Suppressor macrophage treated with lipopolysaccharide for 1 hour (primary cell): ENCODE data around the gene ZCCHC3.
A peak's percentile ranks its signal among the peaks of the same experiment; 100 is the strongest.
"Not testable (repeated sequence)": the region's sequence is repeated elsewhere in the genome, so short reads cannot be mapped to it uniquely, and the experiment has no call there.

Source experiments
- DNase-seq, 3 donors: peaks; one replicate each; pipeline ENCODE4 v3.0.0-alpha.2; 2020 to 2022

The ZCCHC3 gene, protein sequence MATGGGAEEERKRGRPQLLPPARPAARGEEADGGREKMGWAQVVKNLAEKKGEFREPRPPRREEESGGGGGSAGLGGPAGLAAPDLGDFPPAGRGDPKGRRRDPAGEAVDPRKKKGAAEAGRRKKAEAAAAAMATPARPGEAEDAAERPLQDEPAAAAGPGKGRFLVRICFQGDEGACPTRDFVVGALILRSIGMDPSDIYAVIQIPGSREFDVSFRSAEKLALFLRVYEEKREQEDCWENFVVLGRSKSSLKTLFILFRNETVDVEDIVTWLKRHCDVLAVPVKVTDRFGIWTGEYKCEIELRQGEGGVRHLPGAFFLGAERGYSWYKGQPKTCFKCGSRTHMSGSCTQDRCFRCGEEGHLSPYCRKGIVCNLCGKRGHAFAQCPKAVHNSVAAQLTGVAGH

GRCh38 chr20:297098-297924, at the start of gene ZCCHC3:
Gene ZCCHC3 (plus strand): TSS chr20:297570. CDS start chr20:297587, 17 bp downstream.
- DNase-seq: peak; percentile 88 to 94 (median 91)

DNA sequence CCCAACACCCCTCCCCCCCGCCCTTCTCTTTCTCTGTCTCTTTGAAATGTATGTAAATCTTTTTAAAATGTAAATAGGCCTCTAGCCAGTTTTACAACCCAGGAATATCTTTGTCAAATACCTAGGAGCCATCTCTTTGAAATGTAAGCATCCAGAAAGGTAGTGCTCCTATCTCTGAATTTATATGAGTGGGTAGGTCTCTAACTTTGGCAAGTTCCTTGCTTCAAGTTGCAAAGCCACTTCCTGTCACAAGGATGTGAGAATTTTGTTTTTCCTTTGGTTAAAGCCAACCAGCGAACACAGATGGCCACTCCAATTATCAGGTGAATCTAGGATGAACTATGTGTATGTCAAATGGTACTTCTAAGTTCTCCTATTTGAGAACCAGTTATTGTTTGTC, 46.0 kb upstream of the ZCCHC3 start:
- no peak for DNase-seq

DNA sequence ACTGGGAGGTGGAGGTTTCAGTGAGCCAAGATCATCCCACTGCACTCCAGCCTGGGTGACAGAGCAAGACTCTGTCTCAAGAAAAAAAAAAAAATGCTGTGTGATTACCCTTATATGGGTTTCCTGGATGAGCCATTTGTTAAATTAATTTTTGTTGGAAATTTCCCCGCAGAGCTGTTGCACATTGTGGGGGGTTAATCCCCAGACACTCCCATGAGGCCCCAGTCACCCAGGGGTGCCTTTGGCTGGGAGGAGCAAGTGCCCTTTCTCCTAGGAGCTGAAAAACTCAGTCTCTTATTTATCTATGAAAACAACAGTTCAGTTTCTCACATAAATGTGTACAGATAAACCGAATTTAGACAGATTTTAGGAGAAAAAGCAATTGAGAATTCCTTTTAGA, 44.6 kb upstream of the ZCCHC3 start:
- DNase-seq: no peak

- not testable (repeated sequence) for DNase-seq
These were observed 43.9 kb upstream of the ZCCHC3 start for GRCh38 chr20:253447-253846.

DNA sequence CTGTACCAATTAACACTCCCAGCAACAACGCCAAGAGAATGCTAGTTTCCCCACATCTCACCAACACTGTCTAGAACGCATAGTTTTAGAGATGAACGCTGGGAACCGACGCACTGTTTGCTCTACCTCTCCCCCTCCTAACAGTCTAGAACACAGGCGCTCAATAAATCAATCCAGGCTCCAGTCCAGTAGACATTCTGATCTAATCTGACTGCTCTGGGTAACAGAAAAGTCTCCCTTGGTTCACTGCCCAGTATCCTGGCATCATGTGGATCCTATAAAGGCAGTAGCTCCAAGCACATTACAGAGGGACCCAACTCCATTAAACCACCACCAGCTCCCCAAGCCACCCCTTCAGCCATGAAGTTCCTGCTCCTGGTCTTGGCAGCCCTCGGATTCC, 40.0 kb upstream of the ZCCHC3 start, which contains the start of gene DEFB132:
Gene DEFB132 (plus strand): TSS at position 306 of the 400 bp plus-strand sequence. CDS start 55 bp downstream, at position 361.
- DNase-seq: no peak

DNA sequence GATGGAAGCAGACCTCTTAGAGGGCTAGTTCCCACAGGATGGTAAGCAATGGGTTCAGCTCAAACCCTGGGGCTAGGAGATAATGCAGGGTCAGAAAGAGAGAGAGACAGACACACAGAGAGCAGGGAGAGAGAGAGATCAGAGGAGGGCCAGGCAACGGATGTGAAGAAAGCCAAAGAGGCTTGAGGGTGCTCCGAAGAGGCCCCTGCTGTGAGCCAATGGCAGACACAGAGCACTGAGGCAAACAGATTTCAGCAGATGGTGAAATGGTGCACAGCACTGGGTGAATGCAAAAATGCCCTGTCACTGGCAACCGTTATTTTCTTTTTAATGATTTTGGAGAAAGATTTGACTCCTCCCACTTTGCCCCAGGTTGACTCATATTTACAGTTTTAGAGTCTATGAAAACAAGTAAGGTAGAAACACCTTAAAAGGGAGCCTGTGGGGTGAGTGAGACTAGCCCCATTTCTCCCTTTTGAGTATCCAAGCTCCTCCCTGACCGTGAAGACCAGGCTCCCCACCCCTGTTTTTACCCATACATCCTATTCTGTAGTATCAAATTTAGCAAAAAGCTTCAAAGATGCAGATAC, 39.0 kb upstream of the ZCCHC3 start:
- no peak for DNase-seq

DNA sequence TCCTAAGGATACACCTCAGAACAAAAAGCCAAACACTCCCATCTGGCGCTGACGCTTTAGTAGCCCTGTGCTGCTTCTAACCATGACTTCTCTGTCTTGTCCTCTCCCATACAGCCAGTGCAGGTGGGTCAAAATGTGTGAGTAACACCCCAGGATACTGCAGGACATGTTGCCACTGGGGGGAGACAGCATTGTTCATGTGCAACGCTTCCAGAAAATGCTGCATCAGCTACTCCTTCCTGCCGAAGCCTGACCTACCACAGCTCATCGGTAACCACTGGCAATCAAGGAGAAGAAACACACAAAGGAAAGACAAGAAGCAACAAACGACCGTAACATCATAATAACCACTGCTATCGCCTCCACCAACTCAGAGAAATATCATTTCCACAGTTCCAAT, 38.4 kb upstream of the ZCCHC3 start:
- no peak for DNase-seq

DNA sequence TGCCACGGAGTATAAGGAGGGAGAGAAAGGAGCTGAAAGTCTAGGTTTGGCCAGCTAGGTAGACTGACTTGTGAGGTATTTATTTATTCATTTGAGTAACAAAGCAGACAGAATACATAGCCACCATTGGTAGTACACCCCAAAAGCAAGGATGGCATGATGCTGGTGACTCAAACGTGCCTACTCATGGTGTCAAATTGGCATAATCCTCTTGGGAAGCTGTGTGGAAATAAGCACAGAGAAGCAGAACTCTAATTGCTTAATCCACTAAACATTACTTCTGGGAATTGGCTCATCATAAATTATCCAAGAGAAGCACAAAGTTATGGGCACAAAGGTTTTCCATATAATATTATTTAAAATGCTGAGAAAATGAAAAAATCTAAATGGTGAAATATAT, 37.4 kb upstream of the ZCCHC3 start:
- peak; percentile 48 to 68 (median 56) for DNase-seq

- no peak for DNase-seq
These were observed 33.7 kb upstream of the ZCCHC3 start for GRCh38 chr20:263701-264100.

DNA sequence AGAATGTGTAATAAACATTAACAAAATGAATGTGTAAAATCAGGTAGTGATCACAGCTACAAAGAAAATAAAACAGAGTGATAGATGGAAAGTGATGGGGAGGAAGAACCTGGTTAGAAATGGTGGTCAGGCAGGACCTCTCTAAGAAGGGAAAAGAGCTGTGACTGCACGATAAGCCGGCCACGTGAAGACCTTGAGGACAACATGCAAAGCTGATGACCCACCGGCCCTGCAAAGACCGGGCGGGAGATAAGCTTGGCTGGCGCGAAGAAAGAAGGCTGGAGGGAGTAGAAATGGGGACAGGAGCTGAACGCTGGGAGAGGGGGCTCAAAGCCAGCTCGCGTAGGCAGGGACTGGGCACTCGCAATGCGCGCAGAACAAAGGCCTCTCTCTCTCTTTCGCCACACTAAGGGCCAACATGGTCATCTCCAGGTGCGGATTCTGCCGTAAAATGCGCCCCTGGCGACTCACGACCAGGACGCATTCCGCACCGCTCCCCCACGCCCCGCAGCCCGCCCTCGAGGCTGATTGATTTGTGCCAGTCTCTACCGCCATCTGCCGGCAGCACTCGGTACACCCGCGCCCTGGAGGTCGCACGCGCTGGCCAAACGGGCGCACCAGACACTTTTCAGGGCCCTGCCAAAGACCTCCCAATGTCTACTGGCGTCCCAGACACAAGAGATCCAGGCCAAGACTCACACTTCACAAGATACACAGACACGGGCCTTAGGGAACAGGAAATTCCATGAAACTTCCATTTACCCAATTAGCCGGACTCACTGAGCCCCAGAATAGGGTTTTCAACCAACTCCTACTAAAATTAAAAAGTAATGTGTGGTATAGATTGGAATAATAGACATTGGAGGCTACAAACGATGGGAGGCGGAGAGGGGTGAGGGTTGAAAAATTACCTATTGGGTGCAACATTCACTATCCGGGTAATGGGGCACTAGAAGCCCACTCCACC, 30.5 kb upstream of the ZCCHC3 start:
- peak; percentile 80 to 90 (median 87) for DNase-seq

- DNase-seq: no peak
These were observed 26.9 kb upstream of the ZCCHC3 start for GRCh38 chr20:270517-270916.

DNA sequence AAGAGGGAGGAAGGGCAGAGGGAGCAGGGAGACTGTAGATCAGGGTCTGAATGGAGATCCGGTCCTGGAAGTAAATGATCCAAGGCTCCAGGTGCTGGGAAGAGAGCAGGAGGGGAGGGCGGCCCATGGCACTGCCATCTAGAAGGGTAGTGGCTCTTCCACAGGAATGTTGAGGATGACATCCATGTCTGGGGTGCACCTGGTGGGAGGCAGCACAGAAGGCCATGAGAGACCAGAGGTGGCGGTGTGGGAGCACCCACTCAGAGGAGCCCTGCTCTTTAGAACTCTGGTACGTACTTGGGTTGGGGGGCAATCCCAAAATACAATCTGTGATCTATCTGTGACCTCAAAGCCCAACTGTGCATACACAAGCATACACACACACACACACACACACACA, 26.3 kb upstream of the ZCCHC3 start:
- DNase-seq: no peak

DNA sequence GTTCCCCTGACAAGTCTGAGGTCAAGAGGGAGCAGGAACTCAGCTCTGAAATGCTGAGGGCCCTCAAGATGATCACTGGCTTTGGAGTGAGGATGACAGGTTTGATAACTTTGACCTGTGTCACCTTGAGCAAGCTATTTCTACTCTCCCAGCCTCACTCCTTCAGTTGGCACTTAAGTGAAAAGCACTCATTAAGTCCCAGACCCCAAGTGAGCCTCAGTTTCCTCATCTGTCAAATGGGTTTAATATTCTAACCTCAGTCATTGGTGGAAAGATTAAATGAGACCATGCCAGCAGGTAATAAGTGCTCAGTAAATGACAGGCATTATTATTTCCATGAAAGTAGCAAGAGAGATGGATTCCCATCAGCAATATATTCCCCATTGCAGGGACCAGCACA, 25.8 kb upstream of the ZCCHC3 start:
- DNase-seq: no peak

DNA sequence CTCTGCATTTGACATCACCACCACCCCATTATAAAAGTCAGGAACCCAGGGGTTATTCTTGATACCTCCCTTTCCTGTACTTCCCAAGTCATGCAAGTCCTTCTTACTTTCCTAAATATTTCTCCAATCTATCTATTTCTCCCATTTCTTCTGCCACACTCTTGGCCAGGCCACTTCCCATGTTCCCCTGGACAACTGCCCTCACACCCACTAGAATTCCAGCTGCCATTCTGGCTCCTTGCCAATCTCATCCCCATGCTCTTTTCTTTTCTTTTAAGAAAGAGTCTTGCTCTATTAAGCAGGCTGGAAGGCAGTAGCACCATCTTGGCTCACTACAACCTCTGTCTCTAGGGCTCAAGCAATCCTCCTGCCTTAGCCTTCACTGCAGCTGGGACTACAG, 24.7 kb upstream of the ZCCHC3 start:
- DNase-seq: no peak

- no peak for DNase-seq
These were observed 23.5 kb upstream of the ZCCHC3 start for GRCh38 chr20:273884-274283.

- no peak for DNase-seq
These were observed 21.6 kb upstream of the ZCCHC3 start for GRCh38 chr20:275791-276190.

DNA sequence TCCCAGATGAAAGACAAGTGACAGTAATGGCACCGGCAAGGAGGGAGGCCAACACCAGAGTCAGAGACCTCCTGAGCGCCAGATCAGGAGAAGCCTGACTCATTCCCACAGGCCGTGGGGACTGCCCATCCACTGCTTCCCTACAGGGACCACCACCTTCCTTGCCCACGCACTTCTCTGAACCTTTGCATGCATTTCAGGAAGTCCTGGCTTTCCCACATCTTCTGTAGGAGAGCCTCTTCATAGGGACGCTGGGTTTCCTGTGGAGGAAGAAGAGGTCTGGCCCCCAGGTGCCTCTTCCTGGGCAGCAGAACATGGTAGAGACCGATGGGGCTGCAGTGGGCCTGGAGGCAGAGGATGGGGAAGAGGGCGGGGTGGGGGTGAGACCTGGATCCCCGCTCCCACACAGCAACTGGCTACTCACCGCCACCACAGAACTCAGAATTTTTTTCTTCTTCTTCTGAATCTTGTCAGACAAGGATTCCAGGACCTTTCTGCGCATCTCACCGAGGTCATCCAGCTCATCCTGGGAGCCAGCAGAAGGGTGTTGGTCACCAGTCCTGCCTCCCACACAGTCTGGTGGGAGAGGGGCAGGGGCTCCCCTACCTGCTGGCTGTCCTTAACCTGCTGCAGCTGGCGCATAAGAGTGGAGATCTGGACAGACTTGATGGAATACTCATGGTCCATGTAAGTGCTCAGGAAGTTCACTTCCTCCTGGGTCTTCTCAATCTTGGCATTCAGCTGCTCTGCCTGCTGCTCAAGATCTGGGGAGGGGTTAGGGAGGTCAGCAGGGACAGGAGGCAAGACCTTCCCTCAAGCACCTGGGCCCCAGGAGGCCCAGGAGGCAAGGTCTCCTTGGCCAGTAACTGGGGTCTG, 20.5 kb upstream of the ZCCHC3 start:
- no peak for DNase-seq

- DNase-seq: no peak
These were observed 19.9 kb upstream of the ZCCHC3 start for GRCh38 chr20:277496-277781.

GRCh38 chr20:278181-278580, 19.2 kb upstream of the ZCCHC3 start:
- DNase-seq: no peak

GRCh38 chr20:278607-279571, 18.5 kb upstream of the ZCCHC3 start:
- no peak for DNase-seq
